ENCODE data around the gene IFNA10.
"Not testable (repeated sequence)": the region's sequence is repeated elsewhere in the genome, so short reads cannot be mapped to it uniquely, and the experiment has no call there.

Gene IFNA10

DNA sequence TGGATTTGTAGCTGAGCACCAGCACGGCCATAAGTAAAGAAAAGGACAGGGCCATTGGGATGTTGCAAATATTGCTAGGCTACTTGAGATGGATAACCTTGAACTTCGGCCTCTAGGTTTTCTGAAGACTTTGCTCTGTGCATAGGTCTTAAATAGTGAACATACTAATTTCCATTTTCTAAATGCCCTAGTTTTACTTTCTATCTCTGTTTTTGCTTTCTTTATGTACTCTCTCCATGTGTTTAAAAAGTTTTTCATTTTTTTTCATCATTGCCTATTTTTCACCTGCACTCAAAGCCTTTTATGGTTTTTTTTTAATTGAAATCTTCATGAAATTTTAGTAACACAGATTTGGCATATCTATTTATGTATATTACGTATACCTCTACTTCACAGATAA, at the start of gene IFNA10:
Gene IFNA10, minus strand, starts transcription at position 101 of the 400 bp plus-strand sequence. Its CDS starts 46 bp downstream, at position 55.
- not testable (repeated sequence) for DNase-seq (ENCODE audit: low read depth, low spot score)

DNA sequence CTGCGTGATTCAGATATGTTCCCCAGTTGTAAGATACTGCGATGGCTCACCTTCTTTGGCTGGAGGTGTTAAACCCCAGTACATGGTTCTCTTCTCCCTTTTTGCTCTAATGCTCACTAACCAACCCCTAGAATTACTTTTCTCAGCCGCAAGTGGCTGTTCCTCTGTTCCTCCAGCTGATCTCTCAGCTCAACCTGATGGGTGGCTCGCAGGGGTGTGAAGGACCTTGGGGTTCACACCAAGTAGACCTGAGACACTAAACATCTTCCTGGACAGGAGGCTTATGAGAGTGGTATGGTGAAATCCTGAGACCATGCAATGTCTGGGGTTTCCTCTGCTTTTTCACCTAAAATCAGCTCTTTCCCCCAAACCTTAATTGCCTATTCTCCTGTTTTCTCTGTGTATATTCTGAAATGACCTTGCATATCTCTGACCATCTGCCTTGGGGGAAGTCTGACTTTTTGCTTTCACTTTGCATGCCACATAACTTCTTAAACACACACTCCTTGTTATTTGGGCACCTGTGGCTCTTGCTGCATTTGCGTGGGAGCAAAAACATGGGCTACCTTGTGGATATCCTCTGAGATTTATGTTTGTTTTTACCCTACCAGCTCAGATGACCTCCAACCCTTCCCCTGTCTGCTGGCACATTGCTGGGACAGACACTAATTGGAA, 48.7 kb upstream of the IFNA10 start:
- no peak for DNase-seq (ENCODE audit: low read depth, low spot score)

DNA sequence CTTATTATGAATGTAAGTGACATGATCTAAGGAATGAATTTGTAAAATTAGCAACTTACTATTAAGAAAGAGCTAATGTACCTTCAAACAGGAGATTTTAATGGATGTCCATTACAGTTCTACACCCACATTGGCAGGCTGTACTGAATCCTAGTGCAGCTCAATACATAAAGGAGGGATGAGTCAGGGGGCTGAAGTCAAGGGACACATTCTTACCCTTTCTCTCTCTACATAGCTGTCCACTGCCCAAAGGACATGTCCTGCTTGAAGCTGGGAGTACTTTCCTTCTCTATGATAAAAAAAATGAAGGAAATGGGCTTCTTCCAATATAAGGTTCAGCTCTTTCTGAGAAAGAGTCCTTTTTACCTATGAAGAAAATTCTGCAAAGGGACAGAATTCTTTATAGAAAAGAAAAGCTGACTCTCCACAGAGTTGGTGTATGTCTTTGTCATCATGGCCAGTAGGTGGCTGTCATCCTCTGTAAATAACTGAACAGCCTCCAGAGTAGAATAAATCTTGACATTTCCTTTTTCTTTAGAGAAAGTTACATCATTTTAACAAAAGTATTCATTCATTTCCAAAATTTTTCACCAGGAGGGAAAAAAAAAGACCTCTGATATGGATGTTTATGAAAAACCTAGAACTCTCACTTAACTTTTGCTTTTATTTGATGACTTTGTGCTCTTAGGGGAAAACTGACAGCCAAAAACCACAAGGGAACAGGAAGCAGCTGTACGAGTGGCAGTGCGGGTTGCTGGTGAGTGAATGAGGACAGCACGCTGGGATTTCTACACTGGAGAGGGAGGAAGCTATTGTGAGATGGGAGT, 46.0 kb upstream of the IFNA10 start:
- no peak for DNase-seq (ENCODE audit: low read depth, low spot score)

DNA sequence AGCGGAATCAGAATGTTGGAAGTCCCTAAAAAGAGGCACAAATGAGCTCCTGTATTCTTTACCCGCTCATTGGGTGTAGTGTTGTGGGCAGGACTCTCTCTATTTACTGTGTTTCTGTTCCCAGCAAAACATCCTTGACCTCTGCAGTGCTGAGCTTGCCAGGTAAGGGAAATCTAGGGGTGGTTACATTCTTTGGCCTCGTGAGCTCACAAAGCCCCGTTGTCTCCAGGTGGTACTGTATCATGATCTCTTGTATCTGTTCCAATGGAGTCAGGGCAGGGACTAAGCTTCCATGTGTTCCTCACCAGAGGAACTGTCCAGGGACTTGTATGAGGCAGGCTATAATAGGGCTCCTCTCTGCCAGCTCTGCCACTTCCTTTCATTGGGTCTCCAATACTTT, 44.7 kb upstream of the IFNA10 start:
- DNase-seq (ENCODE audit: low read depth, low spot score) = no peak

DNA sequence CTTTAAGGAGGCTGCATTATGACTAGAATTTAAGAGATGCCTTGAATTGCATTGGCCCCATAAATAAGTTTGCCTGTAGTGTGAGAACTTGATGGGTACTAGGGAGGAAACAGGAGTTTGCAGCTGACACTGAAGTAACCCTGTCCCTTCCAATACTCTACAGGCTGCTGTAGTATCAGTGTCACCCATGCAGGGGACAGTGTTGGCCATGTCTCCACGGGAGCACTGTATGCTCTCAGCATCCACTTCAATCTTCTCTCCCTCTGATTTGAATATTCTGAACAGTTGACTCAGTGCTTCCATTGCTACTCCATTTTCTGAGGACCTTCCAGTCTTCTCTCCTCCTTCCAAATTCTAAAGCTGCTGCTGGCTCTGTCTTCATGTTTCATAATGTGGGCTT, 44.2 kb upstream of the IFNA10 start:
- no peak for DNase-seq (ENCODE audit: low read depth, low spot score)

DNA sequence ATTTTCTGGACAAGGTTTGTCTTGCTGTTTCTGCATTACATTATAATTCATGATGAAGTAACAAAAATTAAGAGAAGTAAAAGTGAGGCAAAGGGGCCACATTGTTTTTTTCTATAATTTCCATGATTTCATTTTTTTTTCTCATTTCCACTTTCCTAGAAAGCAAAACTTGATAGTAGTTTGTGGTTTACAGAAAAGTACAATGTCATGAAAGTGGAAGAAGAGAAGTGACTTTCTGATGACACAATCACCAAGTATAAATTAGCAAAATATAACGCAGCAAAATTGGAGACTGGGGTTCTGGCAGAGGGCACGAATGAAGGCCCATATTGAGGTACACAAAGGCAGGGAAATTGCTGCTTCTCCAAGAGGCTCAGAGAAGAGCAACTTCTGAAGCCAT, 37.9 kb upstream of the IFNA10 start:
- DNase-seq (ENCODE audit: low read depth, low spot score) = no peak

DNA sequence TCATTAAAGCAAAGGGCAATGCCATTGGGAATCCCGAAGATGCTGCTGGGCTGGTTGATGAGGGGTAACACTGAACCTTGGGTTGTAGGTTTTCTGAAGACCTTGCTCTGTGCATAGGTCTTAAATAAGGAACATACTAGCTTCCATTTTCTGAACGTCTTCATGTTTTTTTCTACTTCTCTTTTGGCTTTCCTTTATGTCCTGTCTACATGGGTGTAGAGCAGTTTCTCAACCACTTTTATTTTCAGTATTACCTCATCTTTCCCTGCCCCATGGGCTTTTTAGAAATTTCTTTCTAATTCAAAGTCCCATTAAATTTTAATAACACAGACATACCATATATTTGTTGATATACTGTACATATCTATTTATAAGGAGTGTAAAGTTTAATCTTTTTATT, 33.0 kb upstream of the IFNA10 start, which contains the start of gene IFNA14:
Gene IFNA14, minus strand, starts transcription at position 95 of the 400 bp plus-strand sequence. Its CDS starts 70 bp downstream, at position 25.
- DNase-seq (ENCODE audit: low read depth, low spot score) = no peak

DNA sequence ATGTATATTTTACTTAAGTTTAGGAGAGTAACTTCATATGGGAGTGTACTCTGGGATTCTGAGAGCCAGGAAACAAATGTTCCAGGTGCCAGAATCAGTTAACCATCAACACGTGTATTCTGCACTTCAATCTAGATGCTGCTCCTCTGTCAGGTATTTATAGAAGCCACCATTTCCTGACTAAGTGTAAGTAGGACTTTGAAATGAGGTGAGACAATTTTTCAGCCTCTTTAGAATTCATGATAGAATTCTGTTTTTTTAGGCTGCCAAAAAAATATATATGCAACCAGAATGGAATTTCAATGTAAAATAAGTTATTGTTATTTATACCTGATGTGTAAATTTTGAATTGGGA, 29.4 kb upstream of the IFNA10 start:
- DNase-seq (ENCODE audit: low read depth, low spot score) = not testable (repeated sequence)

DNA sequence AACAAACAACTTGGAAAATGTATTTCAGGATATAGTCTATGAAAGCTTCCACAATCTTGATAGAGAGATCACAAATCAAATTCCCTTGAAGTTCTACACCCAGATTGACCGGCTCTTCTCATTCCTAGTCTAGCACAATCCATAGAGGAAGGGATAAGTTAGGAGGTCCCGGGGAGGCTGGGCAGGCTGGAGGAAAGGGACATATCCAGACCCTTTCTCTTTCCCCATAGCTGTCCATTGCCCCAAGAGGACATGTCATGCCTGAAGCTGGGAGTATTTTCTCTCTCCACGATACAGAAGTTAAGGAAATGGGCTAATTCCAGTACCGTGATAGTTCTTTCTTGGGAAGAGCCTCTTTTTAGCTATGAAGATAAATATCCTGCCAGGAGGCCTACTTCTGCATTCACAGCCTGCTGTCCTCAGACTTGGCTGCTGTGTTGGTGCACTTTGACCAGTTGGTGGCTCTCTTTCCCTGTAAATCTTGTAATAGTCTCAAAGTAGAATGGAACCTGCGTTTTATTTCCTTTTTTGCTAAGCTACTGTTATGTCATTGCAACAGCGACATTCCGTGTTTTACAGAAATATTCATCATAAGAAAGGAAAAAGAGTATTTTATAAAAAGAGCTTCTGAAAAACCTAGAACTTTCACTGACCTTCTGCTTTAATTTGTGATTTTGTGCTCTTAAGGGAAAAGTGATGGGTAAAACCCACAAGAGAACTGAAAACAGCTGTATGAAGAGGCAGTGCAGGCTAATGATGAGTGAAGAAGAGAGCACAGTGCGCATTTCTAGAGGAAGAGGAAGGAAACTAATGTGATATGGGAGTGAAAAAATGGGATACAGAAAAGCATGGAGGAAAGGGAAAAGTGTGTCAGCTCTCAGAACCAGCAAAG, 28.8 kb upstream of the IFNA10 start:
- DNase-seq (ENCODE audit: low read depth, low spot score) = not testable (repeated sequence)

DNA sequence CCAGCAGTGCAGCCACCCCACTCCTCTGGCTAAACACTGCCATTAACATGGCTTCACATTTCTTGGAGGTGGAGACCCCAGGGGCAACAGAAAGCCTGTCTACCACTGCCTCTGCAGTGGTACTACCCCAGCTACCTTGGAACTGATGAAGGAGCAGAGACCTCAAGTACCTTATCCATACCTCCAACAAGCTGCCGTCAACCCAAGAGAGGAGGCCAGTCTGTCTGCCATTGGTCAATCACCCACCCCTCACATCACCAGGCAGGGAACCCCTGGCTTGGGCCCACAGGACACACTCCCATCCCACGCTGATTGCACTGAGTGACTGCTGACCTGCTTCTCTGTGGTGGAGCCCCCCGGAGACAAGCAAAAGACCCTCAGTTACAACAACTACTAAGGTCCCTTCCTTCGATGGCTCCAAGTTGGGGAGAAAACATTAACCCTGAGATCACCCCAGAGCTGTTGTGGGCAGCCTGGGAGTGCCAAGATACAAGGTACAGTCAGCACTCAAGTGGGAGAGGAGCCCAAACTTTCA, 27.3 kb upstream of the IFNA10 start:
- DNase-seq (ENCODE audit: low read depth, low spot score) = no peak

DNA sequence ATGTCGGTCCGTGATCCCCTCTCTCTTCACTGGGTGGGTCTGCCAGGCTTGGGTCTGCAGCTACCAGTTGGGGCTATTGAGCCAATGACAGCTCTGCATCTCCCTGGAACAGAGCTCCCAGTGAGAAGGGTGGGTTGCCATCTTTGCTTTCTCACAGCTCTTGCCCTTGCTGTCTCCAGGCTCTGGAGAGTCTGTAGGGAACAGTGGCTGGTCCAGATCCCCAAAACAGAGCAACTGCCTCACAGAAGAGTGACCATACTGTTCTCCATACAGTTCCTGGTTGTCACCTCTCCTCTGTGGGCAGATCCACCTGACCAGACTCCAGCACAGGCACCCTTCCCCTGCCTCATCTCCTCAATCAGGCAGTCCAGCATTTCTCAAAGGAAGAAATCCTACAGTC, 26.3 kb upstream of the IFNA10 start:
- no peak for DNase-seq (ENCODE audit: low read depth, low spot score)

DNA sequence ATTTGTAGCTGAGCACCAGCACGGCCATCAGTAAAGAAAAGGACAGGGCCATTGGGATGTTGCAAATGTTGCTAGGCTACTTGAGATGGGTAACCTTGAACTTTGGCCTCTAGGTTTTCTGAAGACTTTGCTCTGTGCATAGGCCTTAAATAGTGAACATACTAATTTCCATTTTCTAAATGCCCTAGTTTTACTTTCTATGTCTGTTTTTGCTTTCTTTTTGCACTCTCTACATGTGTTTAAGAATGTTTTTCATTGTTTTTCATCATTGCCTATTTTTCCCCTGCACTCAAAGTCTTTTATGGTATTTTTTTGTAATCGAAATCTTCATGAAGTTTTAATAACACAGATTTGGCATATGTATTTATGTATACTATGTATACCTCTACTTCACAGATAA, 21.2 kb upstream of the IFNA10 start, which contains the start of gene IFNA17:
Gene IFNA17, minus strand, starts transcription at position 101 of the 400 bp plus-strand sequence. Its CDS starts 49 bp downstream, at position 52.
- DNase-seq (ENCODE audit: low read depth, low spot score) = no peak

DNA sequence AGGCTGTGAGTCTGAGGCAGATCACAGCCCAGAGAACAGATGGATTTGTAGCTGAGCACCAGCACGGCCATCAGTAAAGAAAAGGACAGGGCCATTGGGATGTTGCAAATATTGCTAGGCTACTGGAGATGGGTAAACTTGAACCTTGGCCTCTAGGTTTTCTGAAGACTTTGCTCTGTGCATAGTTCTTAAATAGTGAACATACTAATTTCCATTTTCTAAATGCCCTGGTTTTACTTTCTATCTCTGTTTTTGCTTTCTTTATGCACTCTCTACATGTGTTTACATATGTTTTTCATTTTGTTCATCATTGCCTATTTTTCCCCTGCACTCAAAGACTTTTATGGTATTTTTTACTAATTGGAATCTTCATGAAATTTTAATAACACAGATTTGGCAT, 10.3 kb upstream of the IFNA10 start, which contains the start of gene IFNA16:
Gene IFNA16, minus strand, starts transcription at position 101 of the 400 bp plus-strand sequence. Its CDS starts 6 bp downstream, at position 95.
- DNase-seq (ENCODE audit: low read depth, low spot score) = not testable (repeated sequence)

DNA sequence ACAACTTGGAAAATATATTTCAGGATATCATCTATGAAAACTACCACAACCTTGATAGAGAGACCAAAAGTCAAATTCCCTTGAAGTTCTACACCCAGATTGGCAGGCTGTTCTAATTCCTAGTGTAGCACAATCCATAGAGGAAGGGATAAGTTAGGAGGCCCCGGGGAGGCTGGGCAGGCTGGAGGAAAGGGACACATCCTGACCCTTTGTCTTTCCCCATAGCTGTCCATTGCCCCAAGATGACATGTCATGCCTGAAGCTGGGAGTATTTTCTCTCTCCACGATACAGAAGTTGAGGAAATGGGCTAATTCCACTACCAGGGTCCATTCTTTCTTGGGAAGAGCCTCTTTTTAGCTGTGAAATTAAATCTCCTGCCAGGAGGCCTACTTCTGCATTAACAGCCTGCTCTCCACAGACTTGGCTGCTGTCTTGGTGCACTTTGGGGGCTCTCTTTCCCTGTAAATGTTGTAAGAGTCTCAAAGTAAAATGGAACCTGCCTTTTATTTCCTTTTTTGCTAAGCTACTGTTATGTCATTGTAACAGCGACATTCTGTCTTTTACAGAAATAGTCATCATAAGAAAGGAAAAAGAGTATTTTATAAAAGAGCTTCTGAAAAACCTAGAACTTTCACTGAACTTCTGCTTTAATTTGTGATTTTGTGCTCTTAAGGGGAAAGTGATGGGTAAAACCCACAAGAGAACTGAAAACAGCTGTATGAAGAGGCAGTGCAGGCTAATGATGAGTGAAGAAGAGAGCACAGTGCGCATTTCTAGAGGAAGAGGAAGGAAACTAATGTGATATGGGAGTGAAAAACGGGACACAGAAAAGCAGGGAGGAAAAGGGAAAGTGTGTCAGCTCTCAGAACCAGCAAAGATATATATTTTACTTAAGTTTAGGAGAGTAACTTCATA, 6.7 kb upstream of the IFNA10 start:
- DNase-seq (ENCODE audit: low read depth, low spot score) = not testable (repeated sequence)

DNA sequence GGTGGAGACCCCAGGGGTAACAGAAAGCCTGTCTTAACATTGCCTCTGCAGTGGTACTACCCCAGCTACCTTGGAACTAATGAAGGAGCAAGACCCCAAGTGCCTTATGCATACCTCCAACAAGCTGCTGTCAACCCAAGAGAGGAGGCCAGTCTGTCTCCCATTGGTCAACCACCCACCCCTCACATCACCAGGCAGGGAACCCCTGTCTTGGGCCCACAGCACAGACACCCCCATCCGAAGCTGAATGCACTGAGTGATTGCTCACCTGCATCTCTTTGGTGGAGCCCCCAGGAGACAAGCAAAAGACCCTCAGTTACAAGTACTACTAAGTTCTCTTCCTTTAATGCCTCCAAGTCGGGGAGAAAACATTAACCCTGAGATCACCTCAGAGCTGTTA, 5.2 kb upstream of the IFNA10 start:
- DNase-seq (ENCODE audit: low read depth, low spot score) = not testable (repeated sequence)

DNA sequence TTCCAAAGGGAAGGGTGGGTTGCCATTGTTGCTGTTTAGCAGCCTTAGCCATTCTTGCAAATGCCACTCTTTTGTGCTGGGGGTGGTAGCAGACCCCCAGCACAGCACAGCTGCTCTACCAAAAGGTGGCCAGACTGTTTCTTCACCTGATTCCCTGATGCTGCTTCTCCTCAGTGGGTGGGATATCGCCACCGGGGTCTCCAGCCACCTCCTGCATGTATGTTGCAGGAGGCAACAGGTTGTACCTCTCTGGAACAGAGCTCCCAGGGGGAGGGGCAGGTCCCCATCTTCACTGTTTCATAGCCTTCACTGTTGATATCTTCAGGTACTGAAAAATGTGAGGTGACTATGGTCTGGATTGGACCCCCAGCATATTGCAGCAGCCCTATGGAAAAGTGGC, 3.8 kb upstream of the IFNA10 start:
- not testable (repeated sequence) for DNase-seq (ENCODE audit: low read depth, low spot score)

DNA sequence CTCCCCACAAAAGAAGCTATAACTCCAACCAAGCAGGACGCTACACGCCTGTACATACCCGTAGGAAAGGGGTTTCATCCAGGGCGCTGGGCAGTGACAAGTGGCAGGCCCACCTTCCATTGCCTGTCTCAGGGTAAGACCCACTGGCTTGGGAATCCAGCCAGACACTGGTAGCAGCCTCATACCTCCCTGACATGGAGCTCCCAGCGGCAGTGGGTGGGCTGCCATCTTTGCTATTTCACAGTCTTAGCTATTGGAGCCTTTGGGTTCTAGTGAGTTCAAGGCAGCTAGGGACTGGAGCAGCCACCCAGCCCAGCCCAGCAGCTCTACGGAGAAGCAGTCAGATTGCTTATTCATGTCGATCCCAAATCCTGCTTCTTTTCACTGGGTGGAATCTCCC, 3.4 kb upstream of the IFNA10 start:
- DNase-seq (ENCODE audit: low read depth, low spot score) = no peak

DNA sequence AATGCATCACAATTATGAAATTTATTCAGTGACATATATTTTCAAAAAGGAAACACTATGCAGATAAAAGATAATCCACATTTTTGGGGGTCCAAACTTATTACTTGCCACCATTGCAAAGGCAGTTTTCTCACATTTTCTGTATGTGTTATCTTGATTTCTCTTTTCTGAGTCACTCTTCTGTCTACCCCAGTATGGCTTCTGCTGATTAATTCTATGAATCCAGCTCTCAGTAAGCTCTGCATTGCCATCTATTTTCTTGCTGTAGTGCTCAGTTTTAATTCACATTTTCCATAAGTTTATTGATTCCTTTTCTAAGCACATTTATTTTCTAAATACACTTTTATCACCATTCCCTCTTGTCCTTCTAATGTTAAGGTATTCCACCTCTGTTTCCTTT, 1.7 kb downstream of the IFNA10 start:
- DNase-seq (ENCODE audit: low read depth, low spot score) = no peak

DNA sequence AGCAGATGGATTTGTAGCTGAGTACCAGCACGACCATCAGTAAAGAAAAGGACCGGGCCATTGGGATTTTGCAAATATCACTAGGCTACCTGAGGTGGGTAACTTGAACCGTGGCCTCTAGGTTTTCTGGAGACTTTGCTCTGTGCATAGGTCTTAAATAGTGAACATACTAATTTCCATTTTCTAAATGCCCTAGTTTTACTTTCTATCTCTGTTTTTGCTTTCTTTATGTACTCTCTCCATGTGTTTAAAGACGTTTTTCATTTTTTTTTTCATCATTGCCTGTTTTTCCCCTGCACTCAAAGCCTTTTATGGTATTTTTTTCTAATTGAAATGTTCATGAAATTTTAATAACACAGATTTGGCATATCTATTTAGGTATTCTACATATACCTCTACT, 4.8 kb downstream of the IFNA10 start, which contains the start of gene IFNA7:
Gene IFNA7, minus strand, starts transcription at position 101 of the 400 bp plus-strand sequence. Its CDS starts 40 bp downstream, at position 61.
- DNase-seq (ENCODE audit: low read depth, low spot score) = not testable (repeated sequence)
